ENCODE data around the gene NACC2.
"Not testable (repeated sequence)": the region's sequence is repeated elsewhere in the genome, so short reads cannot be mapped to it uniquely, and the experiment has no call there.

The NACC2 gene

GRCh38 chr9:136079211-136079915, 15.7 kb downstream of the NACC2 start:
- DNase-seq, result no peak

DNA sequence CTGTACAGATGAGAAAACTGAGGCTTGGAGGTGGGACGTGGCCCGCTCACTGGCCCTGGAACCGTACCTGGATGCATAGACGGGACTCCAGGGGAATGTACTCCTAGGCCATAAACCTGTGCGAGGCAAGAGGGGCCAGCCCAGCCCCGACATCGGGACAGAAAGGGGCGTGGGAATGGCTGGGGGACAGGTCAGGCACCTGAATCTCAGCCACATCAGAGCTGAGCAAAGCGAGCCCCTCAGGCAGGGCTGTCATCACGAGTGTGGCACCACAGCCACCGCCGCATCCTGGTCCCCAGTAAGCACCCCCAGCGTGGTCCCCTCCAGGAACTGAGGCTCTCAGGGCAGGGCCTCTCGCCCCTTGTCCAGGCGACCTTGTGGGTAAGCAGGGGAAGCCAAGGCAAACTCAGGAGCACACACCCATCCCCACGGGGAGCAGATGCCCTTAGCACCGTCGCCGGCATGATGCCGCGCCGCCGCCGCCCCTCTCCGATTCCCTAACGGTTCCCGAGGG, 16.5 kb downstream of the NACC2 start:
- DNase-seq, result no peak

DNA sequence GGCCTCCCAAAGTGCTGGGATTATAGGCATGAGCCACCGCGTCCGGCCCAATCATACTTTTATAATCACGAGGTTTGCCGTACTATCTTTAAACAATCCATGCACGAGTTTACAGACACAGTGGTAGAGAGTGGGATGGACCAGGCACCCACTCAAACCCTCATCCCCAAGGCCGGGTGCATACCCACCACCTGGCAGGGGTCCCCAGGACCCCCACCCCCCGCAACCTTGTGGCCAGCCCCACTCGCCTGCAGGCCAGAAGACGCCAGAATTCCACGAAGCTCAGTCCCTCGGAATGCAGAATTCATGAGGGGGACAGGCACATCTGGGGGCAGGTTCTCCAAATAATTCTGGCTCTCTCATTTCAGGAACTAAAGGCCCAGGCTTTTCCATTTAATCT, 17.1 kb downstream of the NACC2 start:
- DNase-seq, result no peak

- no peak for DNase-seq
Measured at GRCh38 chr9:136077491-136077890, 17.6 kb downstream of the NACC2 start.

- DNase-seq, result no peak
Measured at GRCh38 chr9:136075881-136076678, 19.0 kb downstream of the NACC2 start.

- no peak for DNase-seq
Measured at GRCh38 chr9:136075134-136075841, 19.8 kb downstream of the NACC2 start.

GRCh38 chr9:136074706-136075105, 20.4 kb downstream of the NACC2 start:
- no peak for DNase-seq

- DNase-seq, result no peak
Measured at GRCh38 chr9:136062657-136063439, 32.2 kb downstream of the NACC2 start.

- not testable (repeated sequence) for DNase-seq
Measured at GRCh38 chr9:136061916-136062315, 33.2 kb downstream of the NACC2 start.

DNA sequence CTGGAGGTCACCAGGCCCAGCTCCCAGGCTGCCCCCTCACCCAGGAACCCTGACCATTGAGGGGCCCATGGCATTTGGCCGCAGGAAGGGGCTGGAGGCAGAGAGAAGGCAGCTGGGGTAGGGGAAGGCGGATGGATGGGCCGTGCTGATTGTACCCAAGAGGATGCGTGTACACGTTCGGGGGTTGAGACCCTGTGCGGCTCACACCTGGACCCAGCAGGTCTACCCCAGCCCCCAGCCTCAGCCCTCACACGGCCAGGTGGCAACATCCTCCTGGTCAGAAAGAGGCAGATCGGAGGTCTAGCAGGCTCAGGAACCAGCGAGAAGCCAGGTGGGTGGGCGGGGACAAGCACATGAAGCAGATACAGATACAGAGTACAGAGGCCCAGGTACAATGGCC, 33.7 kb downstream of the NACC2 start:
- no peak for DNase-seq

- no peak for DNase-seq
Measured at GRCh38 chr9:136060671-136061371, 34.3 kb downstream of the NACC2 start.

- DNase-seq, result no peak
Measured at GRCh38 chr9:136059851-136060670, 35.0 kb downstream of the NACC2 start.

GRCh38 chr9:136059321-136059791, 35.7 kb downstream of the NACC2 start:
- no peak for DNase-seq

- DNase-seq, result no peak
Measured at GRCh38 chr9:136058801-136059302, 36.2 kb downstream of the NACC2 start.

DNA sequence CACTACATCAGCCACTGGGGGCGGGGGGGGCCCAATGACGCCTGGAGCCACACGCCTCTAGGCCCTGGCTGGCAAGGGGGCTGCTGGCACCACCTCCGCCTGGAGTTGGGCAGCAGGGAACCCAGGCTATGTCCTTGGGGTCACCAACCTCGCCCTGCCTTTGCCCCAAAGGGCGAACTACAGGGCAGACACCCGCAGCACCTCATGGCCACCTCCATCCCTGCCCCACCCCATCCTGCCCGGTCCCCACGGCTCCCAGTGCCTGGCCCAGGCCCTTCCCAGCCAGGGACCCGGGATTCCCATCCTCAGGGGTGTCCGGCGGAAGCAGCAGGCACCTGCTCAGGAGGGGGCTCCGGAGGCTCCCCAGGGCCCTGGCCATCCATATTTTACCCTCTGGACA, 37.0 kb downstream of the NACC2 start:
- no peak for DNase-seq

DNA sequence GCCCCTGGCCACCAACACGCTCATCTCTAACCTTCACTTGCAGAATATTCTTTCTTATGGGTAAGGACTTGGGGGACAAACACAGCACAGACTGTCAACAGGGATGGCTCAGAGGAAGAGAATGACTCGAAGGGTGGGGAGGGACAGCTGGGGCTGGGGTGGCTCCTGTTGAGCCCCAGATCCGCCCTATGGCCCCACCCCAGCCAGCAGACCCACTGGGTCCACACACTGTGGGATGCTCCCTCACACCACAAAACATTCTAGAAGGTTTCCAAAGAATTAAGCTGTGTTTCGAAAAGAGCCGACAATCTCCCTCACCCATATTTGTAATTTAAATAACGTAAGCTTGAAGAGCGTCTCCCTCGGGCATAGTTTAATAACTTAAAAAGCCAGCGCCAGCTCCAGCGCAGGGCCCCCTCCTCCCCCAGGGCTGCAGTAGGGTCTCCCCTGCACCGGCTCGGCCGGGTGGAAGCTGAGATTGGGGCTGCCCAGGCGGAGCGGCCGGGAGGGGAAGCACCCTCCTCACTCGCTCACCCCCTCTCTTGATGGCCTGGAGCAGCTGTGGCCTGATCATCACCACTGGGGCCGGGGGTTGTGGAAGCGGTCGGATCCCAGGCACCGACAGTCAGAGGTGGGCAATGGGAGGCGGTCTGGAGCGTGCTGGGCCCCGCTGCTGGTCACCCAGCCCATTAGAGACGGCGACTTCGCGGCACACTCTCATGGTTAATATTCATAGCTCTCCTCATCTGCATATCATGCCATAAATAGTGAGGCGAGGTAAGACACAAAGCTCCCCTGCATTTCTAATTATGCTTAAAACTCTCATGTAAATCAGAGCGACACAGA, 37.6 kb downstream of the NACC2 start:
- no peak for DNase-seq

- no peak for DNase-seq
Measured at GRCh38 chr9:136056546-136057235, 38.4 kb downstream of the NACC2 start.

- no peak for DNase-seq
Measured at GRCh38 chr9:136055715-136056545, 39.2 kb downstream of the NACC2 start.

Data from CD4-positive, alpha-beta T cell treated with Interleukin-17A for 4 hours (primary cell).